Measurements from ENCODE around the gene SPATA24.

The SPATA24 gene, protein sequence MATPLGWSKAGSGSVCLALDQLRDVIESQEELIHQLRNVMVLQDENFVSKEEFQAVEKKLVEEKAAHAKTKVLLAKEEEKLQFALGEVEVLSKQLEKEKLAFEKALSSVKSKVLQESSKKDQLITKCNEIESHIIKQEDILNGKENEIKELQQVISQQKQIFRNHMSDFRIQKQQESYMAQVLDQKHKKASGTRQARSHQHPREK

DNA sequence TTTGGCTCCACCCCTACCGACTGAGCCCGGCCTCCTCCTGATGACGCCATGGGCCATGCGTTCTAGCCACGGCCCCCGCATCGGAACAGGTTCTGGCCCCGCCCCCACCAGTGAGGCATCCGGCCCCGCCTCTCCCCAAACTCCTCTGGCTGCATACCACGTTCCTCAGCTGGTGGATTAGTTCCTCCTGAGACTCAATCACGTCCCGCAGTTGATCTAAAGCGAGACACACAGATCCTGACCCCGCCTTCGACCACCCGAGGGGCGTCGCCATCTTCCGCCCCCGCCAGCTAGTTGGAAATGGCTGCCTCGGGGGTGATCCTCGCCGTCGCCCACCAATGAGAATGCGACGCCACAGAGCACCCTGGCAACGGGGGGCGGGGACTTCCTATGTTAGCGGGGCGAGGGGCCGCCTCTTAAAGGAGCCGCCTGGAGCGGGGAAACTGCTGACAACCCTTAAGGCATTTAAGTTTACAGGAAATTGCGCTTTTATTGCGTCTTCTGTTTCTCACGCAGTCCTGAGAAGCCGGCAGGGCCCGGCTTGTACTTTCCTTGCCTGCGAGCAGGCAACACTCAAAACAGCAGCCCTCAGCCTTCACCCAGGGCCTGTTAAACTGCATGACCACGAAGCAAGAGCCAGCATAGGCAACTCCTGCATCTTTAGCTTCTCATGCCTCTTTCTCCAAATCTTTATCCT is at the start of gene SPATA24:
SPATA24 (minus strand) TSS at position 303 of the 697 bp plus-strand sequence; CDS start at position 274, 29 bp downstream.
- peaks cover 8% of the 10 kb centered on the region; the same call in 1 of the 2 replicates for H3K79me2 ChIP-seq (ENCODE audit: low read length)
- peak; percentile 98 for DNase-seq
- no peaks in the 10 kb centered on the region for H4K20me1 ChIP-seq (ENCODE audit: insufficient read depth, low read length)
- H3K9ac ChIP-seq (ENCODE audit: low read length), result peak within 1 kb of the TSS; percentile 84
- peak within 1 kb of the TSS; percentile 96 for H3K27ac ChIP-seq (ENCODE audit: low read length)
- peaks cover 28% of the 10 kb centered on the region for H3K4me1 ChIP-seq (ENCODE audit: low read length)
- H3K36me3 ChIP-seq (replicated peaks; ENCODE audit: insufficient read depth, low read length), result no peaks in the 10 kb centered on the region
- no peaks in the 10 kb centered on the region for H3K27me3 ChIP-seq (replicated peaks; ENCODE audit: insufficient read depth, low read length)
- H3K4me3 ChIP-seq (ENCODE audit: low read length), result peak within 1 kb of the TSS; percentile 73
- TF ChIP-seq EZH2phosphoT487 (IDR thresholded peaks at IDR 0.05; ENCODE audit: low read length) (no peak), EZH2 (optimal IDR thresholded peaks at IDR 0.05; ENCODE audit: low read depth, low read length) (no peak)
- TF ChIP-seq, protein P1, sequence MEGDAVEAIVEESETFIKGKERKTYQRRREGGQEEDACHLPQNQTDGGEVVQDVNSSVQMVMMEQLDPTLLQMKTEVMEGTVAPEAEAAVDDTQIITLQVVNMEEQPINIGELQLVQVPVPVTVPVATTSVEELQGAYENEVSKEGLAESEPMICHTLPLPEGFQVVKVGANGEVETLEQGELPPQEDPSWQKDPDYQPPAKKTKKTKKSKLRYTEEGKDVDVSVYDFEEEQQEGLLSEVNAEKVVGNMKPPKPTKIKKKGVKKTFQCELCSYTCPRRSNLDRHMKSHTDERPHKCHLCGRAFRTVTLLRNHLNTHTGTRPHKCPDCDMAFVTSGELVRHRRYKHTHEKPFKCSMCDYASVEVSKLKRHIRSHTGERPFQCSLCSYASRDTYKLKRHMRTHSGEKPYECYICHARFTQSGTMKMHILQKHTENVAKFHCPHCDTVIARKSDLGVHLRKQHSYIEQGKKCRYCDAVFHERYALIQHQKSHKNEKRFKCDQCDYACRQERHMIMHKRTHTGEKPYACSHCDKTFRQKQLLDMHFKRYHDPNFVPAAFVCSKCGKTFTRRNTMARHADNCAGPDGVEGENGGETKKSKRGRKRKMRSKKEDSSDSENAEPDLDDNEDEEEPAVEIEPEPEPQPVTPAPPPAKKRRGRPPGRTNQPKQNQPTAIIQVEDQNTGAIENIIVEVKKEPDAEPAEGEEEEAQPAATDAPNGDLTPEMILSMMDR (IDR thresholded peaks at IDR 0.05; ENCODE audit: low read length), result no peak
- H3K9me2 ChIP-seq (replicated peaks; ENCODE audit: insufficient read depth, low read length), result no peaks in the 10 kb centered on the region
- H3F3A ChIP-seq (ENCODE audit: insufficient read depth, low read length), result peaks cover 17% of the 10 kb centered on the region
- H3K9me3 ChIP-seq (replicated peaks; ENCODE audit: insufficient read depth, low read length), result no peaks in the 10 kb centered on the region
- peak within 1 kb of the TSS; percentile 98 for H3K4me2 ChIP-seq (ENCODE audit: low read depth, low read length)
- H2AFZ ChIP-seq (ENCODE audit: low read length), result peak within 1 kb of the TSS; percentile 58

DNA sequence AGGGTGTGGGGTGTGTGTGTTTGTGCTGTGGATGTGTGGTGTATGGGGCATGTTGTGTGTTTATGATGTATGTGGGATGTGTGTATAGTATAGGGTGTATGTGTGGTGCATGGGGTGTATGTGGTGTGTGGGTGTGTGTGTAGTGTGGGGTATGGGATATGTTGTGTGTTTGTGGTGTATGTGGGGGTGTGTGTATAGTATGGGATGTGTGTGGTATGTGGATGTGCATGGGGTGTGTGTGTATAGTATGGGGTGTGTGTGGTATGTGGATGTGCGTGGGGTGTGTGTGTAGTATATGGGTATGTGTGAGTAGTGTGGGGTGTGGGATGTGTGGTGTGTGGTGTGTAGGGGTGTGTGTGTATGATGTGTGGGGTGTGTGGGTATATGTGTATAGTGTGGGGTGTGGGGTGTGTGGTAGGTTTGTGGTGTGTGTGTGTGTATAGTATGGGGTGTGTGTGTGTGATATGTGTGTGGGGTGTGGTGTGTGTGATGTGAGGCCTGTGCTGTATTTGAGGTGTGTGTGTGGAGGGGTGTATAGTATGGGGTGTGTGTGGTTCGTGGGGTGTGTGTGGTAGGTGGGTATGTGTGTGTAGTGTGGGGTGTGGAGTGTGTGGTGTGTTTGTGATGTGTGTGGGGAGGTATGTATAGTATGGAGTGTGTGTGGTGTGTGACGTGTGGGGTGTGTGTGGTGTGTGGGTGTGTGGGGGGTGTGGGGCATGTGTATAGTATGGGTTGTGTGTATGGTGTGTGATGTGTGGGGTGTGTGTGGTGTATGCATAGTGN is 48.2 kb upstream of the SPATA24 start:
- H3K4me3 ChIP-seq (ENCODE audit: low read length), result no peak overlapping the region
- no peaks in the 10 kb centered on the region for H4K20me1 ChIP-seq (ENCODE audit: insufficient read depth, low read length)
- no peaks in the 10 kb centered on the region for H3K79me2 ChIP-seq (ENCODE audit: low read length)
- H3K9ac ChIP-seq (ENCODE audit: low read length), result no peak overlapping the region
- TF ChIP-seq, protein P1 (IDR thresholded peaks at IDR 0.05; ENCODE audit: low read length), result no peak
- TF ChIP-seq EZH2 (optimal IDR thresholded peaks at IDR 0.05; ENCODE audit: low read depth, low read length) (no peak), EZH2phosphoT487 (IDR thresholded peaks at IDR 0.05; ENCODE audit: low read length) (no peak)
- no peaks in the 10 kb centered on the region for H3K4me1 ChIP-seq (ENCODE audit: low read length)
- no peak for DNase-seq
- H3K9me2 ChIP-seq (replicated peaks; ENCODE audit: insufficient read depth, low read length), result no peaks in the 10 kb centered on the region
- no peaks in the 10 kb centered on the region for H3K36me3 ChIP-seq (replicated peaks; ENCODE audit: insufficient read depth, low read length)
- H2AFZ ChIP-seq (ENCODE audit: low read length), result no peak overlapping the region
- H3K4me2 ChIP-seq (ENCODE audit: low read depth, low read length), result no peak overlapping the region
- no peaks in the 10 kb centered on the region for H3K27me3 ChIP-seq (replicated peaks; ENCODE audit: insufficient read depth, low read length)
- no peaks in the 10 kb centered on the region for H3F3A ChIP-seq (ENCODE audit: insufficient read depth, low read length)
- H3K9me3 ChIP-seq (replicated peaks; ENCODE audit: insufficient read depth, low read length), result no peaks in the 10 kb centered on the region
- H3K27ac ChIP-seq (ENCODE audit: low read length), result no peak overlapping the region

DNA sequence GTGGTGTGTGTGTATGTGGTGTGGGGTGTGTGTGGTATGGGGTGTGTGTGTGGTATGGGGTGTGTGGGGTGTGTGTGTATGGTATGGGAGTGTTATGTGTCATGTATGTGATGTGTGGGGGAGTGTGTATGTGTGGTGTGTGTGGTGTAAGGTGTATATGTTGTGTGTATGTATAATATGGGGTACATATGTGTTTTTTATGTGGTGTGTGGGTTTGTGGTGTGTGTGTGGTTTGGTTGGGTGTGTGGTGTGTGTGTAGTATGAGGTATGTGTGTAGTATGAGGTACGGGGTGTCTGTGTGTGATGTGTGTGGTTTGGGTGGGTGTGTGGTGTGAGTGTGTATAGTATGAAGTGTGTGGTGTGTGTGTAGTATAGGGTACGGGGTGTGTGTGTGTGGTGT is 47.3 kb upstream of the SPATA24 start:
- H3K27me3 ChIP-seq (replicated peaks; ENCODE audit: insufficient read depth, low read length), result no peaks in the 10 kb centered on the region
- H2AFZ ChIP-seq (ENCODE audit: low read length), result no peak overlapping the region
- no peak overlapping the region for H3K4me2 ChIP-seq (ENCODE audit: low read depth, low read length)
- no peaks in the 10 kb centered on the region for H3K79me2 ChIP-seq (ENCODE audit: low read length)
- H4K20me1 ChIP-seq (ENCODE audit: insufficient read depth, low read length), result no peaks in the 10 kb centered on the region
- no peaks in the 10 kb centered on the region for H3K9me3 ChIP-seq (replicated peaks; ENCODE audit: insufficient read depth, low read length)
- H3F3A ChIP-seq (ENCODE audit: insufficient read depth, low read length), result no peaks in the 10 kb centered on the region
- no peaks in the 10 kb centered on the region for H3K9me2 ChIP-seq (replicated peaks; ENCODE audit: insufficient read depth, low read length)
- no peak for DNase-seq
- no peak overlapping the region for H3K4me3 ChIP-seq (ENCODE audit: low read length)
- H3K4me1 ChIP-seq (ENCODE audit: low read length), result no peaks in the 10 kb centered on the region
- no peaks in the 10 kb centered on the region for H3K36me3 ChIP-seq (replicated peaks; ENCODE audit: insufficient read depth, low read length)
- H3K27ac ChIP-seq (ENCODE audit: low read length), result no peak overlapping the region
- H3K9ac ChIP-seq (ENCODE audit: low read length), result no peak overlapping the region
- TF ChIP-seq, protein P1 (IDR thresholded peaks at IDR 0.05; ENCODE audit: low read length), result no peak
- TF ChIP-seq EZH2 (optimal IDR thresholded peaks at IDR 0.05; ENCODE audit: low read depth, low read length), result no peak
- TF ChIP-seq EZH2phosphoT487 (IDR thresholded peaks at IDR 0.05; ENCODE audit: low read length), result no peak

Data from MM.1S (cell line).